Mesothelial cell of epicardium (in vitro differentiated cells): ENCODE results near the gene CYP2R1. TPM values are rescaled to one million over a fixed set of nuclear protein-coding genes. Genes with fewer than 3 reads are reported as not detected.

Experiments used
- DNase-seq, 2 experiments: peaks; one replicate each; pipeline ENCODE4 v3.0.0; 2021; ENCODE audit warnings: low spot score in 2 of 2; ENCODE audit not compliant: unreplicated experiment in 2 of 2
- H3K27ac Mint-ChIP-seq: 2 replicates; pipeline ENCODE4 v1.8.0; 2021; ENCODE audit warnings: mixed read lengths
- H3K27me3 Mint-ChIP-seq: 2 replicates; pipeline ENCODE4 v1.8.0; 2021; ENCODE audit warnings: low read depth, mixed read lengths
- H3K36me3 Mint-ChIP-seq: 2 replicates; pipeline ENCODE4 v1.8.0; 2021; ENCODE audit warnings: mixed read lengths
- H3K4me1 Mint-ChIP-seq: 2 replicates; pipeline ENCODE4 v1.8.0; 2021; ENCODE audit warnings: mixed read lengths
- H3K4me3 Mint-ChIP-seq: 2 replicates; pipeline ENCODE4 v1.8.0; 2021; ENCODE audit warnings: mild to moderate bottlenecking, moderate library complexity, mixed read lengths
- H3K9me3 Mint-ChIP-seq: 2 replicates; pipeline ENCODE4 v1.8.0; 2021; ENCODE audit warnings: mixed read lengths
- CTCF ChIP-seq: fragments of 200-600 bp; sonication (generic); IDR thresholded peaks from one replicate; pipeline ENCODE4 v1.5.0; 2021; ENCODE audit warnings: antibody characterized with exemption; ENCODE audit not compliant: unreplicated experiment
- total RNA-seq: library from RNA; stranded (reverse); gene quantifications from 3 replicates; pipeline ENCODE4 v1.2.1, GENCODE V29; 2021

The CYP2R1 gene
- total RNA-seq, 1 donor from 2014 or later: 15.5 TPM

- Mint-ChIP-seq H3K4me1 (peaks cover 3% of the 10 kb centered on the region), H3K9me3 (peaks cover 5% of the 10 kb centered on the region), H3K4me3 (no peak overlapping the region), H3K27ac (no peak overlapping the region), H3K36me3 (peaks cover 10% of the 10 kb centered on the region), H3K27me3 (no peaks in the 10 kb centered on the region)
- no peak for TF ChIP-seq CTCF
- no peak for DNase-seq
Measured at GRCh38 chr11:14858404-14858803, 33.6 kb downstream of the CYP2R1 start.

GRCh38 chr11:14857621-14858020 is 34.4 kb downstream of the CYP2R1 start:
- TF ChIP-seq CTCF: no peak
- no peak for DNase-seq
- H3K27ac Mint-ChIP-seq: no peak overlapping the region

GRCh38 chr11:14855890-14856289 is 36.1 kb downstream of the CYP2R1 start:
- peaks cover 3% of the 10 kb centered on the region for H3K4me1 Mint-ChIP-seq
- H3K9me3 Mint-ChIP-seq: no peaks in the 10 kb centered on the region
- no peak for TF ChIP-seq CTCF
- no peaks in the 10 kb centered on the region for H3K27me3 Mint-ChIP-seq
- DNase-seq: no peak
- peaks cover 3% of the 10 kb centered on the region for H3K36me3 Mint-ChIP-seq
- no peak overlapping the region for H3K4me3 Mint-ChIP-seq
- H3K27ac Mint-ChIP-seq: no peak overlapping the region

More at GRCh38 chr11:14857621-14858020, 34.4 kb downstream of the CYP2R1 start:
- Mint-ChIP-seq H3K36me3 (peaks cover 5% of the 10 kb centered on the region), H3K9me3 (no peaks in the 10 kb centered on the region), H3K4me3 (no peak overlapping the region), H3K27me3 (no peaks in the 10 kb centered on the region), H3K4me1 (peaks cover 3% of the 10 kb centered on the region)

- no peak overlapping the region for H3K27ac Mint-ChIP-seq
- no peak overlapping the region for H3K4me3 Mint-ChIP-seq
- peaks cover 3% of the 10 kb centered on the region for H3K4me1 Mint-ChIP-seq
- DNase-seq: no peak
- peaks cover 3% of the 10 kb centered on the region for H3K36me3 Mint-ChIP-seq
- no peaks in the 10 kb centered on the region for H3K9me3 Mint-ChIP-seq
- no peaks in the 10 kb centered on the region for H3K27me3 Mint-ChIP-seq
- no peak for TF ChIP-seq CTCF
Measured at GRCh38 chr11:14854057-14854456, 38.0 kb downstream of the CYP2R1 start.

- H3K27ac Mint-ChIP-seq: no peak overlapping the region
- H3K4me1 Mint-ChIP-seq: peaks cover 3% of the 10 kb centered on the region
- DNase-seq: no peak
- H3K27me3 Mint-ChIP-seq: no peaks in the 10 kb centered on the region
- H3K9me3 Mint-ChIP-seq: no peaks in the 10 kb centered on the region
- TF ChIP-seq CTCF: no peak
- no peak overlapping the region for H3K4me3 Mint-ChIP-seq
- peaks cover 3% of the 10 kb centered on the region for H3K36me3 Mint-ChIP-seq
Measured at GRCh38 chr11:14852571-14853177, 39.4 kb downstream of the CYP2R1 start.

GRCh38 chr11:14842002-14842401 is 50.0 kb downstream of the CYP2R1 start:
- H3K36me3 Mint-ChIP-seq: peaks cover 41% of the 10 kb centered on the region
- no peaks in the 10 kb centered on the region for H3K4me1 Mint-ChIP-seq
- no peak overlapping the region for H3K4me3 Mint-ChIP-seq
- TF ChIP-seq CTCF: no peak
- H3K27ac Mint-ChIP-seq: no peak overlapping the region
- peaks cover 9% of the 10 kb centered on the region for H3K9me3 Mint-ChIP-seq
- H3K27me3 Mint-ChIP-seq: no peaks in the 10 kb centered on the region
- DNase-seq: no peak
